ENCODE results near the gene CHKA.

- TF ChIP-seq CTCF (IDR thresholded peaks at IDR 0.05) (no peak), EP300 (IDR thresholded peaks at IDR 0.05) (no peak), POLR2A (IDR thresholded peaks at IDR 0.05) (no peak), POLR2AphosphoS5 (IDR thresholded peaks at IDR 0.05) (no peak)
Measured at GRCh38 chr11:68164437-68164836, 43.2 kb upstream of the CHKA start.

Data from suprapubic skin (tissue), 4 donors.